SU-DHL-6 (cell line): ENCODE results near the gene C1QTNF1.

Source experiments
- CTCF ChIP-seq: fragments of 200-600 bp; sonication (generic); IDR thresholded peaks from one replicate; pipeline ENCODE4 v1.5.1; 2017; ENCODE audit warnings: antibody characterized with exemption, mild to moderate bottlenecking, low read length, moderate library complexity; ENCODE audit not compliant: insufficient read depth, poor library complexity, severe bottlenecking
- EZH2phosphoT487 ChIP-seq: fragments of 200-600 bp; sonication (generic), shearing (Covaris generic); conservative IDR thresholded peaks from 2 replicates; pipeline ENCODE4 v1.6.1; 2018; ENCODE audit warnings: mild to moderate bottlenecking, antibody characterized with exemption, low read length, moderate library complexity, mixed read lengths

- TF ChIP-seq CTCF, result no peak
- TF ChIP-seq EZH2phosphoT487, result no peak
Observed at GRCh38 chr17:78993981-78994671, 29.8 kb upstream of the C1QTNF1 start.
